Middle frontal gyrus (tissue), 1 donor: ENCODE results near the gene TRPV4.
"Not testable (repeated sequence)": the region's sequence is repeated elsewhere in the genome, so short reads cannot be mapped to it uniquely, and the experiment has no call there.

Experiments
- DNase-seq: peaks from one replicate; pipeline ENCODE4 v3.0.0-alpha.2; 2015; ENCODE audit warnings: low spot score; ENCODE audit errors: extremely low spot score

TRPV4 gene

DNA sequence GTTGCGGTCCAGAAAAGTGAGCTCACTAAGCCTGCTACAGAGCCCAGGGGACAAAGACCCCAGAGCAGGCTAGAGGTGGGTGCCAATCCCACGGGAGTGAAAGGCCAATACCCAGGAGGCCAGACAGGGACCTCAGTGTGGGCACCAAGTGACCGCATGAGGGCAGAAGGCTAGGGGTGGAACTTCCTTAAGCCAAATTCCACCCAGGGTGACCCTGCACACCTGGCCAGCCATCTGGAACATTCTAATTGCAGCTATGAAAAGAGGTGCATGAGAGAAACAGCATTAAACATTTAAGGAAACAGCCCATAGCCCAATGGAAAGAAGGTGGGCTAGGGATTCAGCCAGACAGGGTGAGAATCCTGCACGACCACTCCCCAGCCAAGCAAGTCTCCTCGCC is 27.8 kb upstream of the TRPV4 start:
- DNase-seq, result no peak

DNA sequence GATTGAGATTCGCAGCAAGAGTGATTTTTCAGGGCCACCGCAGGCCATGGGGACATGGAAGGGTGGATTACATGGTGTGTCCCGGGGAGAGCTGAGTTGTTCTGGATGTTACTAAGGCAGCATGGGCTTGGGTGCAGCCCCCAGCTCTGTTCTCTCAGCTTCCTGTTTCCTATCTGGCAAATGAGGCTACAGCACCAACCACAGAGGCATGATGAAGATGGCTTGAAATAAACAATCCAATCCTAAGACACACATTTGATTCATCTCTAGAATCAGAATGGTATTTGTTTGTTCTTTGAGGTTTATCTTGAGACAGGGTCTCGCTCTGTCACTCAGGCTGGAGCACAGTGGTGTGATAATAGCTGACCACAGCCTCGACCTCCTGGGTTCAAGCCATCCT is 25.6 kb upstream of the TRPV4 start:
- no peak for DNase-seq

DNA sequence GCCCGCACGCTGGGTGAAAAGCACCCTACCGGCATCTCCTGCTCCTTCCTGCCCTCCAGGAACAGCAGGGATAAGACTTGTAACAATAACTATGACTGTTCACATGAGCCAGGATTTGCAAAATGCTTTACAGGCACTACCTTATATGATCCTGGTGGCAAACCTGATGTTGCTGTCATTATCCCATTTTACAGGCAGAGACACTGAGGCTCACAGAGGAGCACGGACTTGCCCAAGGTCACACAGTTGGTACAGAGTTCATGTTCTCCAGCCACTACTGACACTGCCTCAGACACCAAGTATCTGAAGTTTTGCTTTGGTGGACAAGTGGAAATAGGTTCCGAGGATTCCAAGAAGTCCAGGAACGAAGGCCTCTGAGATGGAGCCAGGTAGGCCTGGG is 24.5 kb upstream of the TRPV4 start:
- no peak for DNase-seq

DNA sequence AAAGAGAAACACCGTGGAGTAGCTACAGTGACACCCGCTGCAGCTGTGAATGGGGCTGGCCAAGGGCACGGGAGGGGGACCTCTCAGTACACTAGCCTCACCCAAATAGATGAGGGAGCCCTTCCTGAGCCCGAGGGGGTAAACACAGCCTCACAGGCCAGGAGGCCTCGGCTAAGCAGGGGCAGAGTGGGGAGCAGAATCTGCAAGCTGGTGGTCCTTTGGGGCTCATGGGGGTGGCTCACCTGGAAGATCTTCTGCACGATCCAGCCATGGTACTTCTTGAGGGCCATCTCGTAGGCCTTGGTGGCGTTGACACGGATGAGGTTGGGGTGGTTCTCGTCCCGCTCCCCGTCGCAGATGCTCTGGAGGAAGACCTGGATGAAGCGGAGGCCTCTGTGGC is 22.2 kb upstream of the TRPV4 start:
- DNase-seq, result no peak

DNA sequence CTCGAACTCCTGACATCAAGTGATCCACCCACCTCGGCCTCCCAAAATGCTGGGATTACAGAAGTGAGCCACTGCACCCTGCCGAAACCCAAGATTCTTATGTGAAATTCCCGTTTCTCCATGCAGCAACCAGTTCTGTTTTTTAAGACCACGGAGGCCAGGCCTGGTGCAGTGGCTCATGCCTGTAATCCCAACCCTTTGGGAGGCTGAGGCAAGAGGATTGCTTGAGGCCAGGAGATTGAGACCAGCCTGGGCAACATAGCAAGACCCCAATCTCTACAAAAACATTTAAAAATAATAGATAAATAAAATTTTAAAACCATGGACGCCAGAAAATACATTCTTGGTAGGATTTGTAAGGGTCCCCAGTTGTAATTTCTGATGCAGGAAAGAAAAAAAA is 17.3 kb upstream of the TRPV4 start:
- DNase-seq, result not testable (repeated sequence)

DNA sequence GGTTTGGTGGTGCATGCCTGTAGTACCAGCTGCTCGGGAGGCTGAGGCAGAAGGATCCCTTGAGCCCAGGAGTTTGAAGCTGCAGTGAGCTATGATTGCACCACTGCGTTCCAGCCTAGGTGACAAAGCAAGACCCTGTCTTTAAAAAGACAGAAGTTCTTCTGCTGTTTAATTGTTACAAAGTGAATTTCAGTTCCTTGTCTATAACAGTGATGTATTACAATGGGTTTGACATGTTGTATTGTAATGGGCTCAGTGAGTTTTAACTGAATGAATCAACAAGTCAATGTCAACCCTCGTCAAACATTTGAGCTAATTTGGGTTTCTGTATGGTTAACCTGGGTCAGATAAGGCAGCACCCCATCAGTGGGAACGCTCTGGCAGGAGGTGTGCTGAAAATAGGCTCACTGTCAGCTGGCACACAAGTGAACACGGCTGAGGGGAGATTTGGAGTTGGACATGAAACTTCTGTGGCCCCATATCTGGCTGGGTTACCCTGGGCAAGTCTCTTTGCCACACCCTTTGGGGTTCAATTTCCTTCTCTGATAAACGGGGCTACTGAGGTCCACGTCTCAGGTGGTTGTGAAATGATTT is 14.0 kb upstream of the TRPV4 start:
- DNase-seq, result no peak

DNA sequence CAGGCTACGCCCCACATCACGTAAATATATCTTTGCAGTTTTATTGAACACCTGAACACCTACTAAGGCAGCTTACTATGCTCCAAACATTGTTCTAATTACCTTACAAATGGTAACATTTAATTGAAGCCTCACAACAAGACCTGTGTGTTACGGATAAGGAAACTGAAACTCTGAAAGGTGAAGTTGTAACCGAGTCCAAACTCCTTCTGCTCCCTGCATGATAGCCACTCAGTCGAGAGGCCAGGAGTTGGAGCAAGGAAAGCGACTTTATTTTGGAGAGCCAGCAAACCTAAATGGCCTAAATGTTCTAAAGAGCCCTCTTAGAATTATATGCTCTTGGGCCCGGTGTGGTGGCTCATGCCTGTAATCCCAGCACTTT is 12.6 kb upstream of the TRPV4 start:
- DNase-seq, result no peak

DNA sequence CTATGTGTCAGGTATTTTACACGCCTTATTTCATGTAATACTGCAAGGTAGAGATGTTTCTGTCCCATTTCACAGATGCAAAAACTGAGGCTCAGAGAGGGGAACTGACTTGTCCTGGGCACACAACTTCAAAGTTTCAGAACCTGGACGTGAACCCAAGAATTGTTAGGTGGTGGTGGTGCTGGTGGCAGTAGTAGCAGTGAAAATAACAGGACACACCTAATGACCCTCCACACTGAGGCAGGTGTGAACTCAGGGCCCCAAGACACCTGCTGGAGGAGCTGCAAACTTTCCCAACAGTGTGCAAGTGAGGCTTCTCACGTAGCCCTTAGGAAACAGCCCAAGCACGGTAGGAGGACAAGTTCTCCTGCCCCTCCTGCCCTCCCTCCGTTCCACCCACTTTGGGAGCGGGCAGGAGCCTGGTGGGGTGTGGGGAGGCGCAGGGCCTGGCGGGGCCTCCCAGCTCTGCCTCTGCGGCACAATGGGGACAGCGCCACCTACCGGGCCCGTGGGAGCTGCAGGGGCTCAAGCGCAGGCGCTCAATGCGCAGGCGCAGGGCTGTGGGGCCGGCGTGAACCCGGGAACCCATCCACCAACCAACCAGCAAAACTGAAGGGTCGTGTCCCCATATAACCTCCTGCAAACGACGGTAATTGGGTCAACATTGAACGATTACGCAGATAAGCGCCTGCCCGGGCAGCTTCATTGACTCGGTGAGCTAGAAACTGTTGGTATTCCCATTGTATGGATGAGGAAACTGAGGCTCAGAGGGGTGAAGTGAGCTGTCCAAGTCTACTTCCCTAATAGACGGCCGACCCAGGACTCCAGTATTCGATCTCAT is 12.0 kb upstream of the TRPV4 start:
- DNase-seq, result peak; percentile 42

DNA sequence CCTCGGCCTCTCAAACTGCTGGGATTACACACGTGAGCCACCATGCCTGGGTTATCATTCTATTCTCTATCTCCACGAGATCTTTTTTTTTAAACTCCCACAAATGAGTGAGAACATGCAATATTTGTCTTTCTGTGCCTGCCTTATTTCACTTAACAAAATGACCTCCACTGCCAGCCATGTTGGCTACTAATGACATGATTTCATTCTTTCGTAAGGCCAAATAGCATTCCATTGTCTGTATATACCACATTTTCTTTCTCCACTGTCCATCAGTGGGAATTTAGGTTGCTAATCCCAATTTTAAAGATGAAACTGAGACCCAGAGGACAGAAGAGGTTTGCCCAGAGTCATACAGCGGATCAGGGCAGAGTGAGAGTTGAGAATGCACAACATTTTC is 10.9 kb upstream of the TRPV4 start:
- no peak for DNase-seq

DNA sequence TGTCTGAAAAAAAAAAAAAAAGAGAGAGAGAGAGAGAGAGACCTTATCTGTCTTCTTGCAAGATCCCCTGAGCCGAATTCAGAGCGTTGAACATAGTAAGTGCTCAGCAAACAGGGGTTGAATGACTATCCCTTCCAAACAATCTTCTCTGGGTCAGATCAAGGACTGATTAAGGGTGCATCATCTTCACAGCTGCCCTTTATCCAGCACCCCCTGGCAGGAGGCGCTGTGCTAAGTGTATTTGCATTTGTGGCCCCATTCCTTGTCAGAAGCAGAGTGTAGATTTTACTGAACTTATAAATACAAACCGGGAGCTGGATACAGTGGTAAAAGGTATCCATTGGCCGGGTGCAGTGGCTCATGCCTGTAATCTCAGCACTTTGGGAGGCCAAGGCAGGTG is 8.8 kb upstream of the TRPV4 start:
- DNase-seq, result no peak

DNA sequence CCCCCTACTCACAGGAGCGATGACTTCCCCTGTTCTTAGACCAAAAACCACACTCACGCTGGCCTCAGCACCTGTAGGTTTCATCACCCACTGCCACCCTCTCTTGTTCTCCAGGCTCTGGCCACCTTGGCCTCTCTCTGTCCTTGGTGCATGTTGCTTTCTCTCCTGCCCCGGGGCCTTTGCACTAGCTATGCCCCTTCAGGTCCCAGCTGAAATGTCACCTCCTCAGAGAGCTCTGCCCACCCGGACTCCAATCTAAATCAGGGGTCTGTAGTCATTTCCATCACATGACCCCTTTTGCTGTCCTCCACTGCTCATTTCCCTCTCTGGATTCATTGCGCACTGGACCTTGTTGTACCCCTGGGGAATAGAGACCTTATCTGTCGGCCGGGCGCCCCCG is 8.2 kb upstream of the TRPV4 start:
- no peak for DNase-seq

DNA sequence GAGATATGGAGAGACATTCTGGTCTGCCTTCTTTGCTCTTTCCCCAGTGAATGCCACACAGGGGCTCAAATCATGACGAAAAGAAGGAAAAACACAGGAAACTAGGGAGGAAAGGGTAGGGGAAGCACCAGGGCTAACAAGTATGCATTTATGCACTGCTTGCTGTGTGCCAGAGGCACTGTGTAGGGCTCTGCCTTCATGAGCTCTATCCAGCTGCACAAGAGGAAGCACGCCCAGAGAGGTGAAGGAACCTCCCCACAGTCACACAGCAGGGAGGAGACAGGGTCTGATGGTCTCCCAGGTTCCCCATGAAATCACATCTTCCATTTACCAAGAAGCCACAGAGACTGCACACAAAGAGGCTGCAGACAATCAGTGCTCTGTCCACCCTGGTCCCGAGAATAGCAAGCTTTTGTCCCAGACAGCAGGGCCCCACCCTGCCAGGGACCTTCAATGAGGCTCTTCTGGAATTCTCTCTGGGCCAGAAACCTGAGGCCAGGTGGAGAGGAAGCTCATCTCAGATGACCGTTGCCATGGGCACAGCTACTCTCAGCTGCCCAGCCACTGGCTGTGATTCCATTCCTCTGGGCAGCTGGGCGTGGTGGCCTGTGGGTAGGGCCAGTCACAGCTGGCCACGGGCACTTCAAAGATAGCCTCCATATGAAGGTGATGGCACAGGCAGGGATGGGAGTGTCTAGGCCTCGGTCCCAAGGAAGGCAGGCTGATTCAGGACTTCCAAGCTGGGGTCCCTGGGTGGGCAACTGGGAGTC is 7.3 kb upstream of the TRPV4 start:
- DNase-seq, result no peak

DNA sequence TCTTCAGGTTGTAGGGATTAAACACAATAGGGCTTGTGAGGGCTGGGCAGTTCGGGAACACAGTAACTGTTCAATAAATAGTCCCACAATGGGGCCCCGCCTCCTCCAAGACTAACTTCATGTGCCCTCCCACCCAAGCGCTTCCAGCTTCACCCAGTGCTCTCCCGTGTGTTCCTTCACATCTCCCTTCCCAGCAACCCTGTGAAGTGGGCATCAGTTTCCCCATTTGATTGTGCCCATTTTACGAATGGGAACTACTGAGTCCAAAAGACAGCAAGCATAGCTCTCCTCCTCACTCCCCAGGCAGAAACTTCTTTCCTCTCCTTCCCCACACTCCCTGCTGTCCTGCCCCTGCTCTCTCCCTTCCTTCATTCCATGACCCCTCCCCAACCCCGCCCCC is 6.2 kb upstream of the TRPV4 start:
- no peak for DNase-seq

DNA sequence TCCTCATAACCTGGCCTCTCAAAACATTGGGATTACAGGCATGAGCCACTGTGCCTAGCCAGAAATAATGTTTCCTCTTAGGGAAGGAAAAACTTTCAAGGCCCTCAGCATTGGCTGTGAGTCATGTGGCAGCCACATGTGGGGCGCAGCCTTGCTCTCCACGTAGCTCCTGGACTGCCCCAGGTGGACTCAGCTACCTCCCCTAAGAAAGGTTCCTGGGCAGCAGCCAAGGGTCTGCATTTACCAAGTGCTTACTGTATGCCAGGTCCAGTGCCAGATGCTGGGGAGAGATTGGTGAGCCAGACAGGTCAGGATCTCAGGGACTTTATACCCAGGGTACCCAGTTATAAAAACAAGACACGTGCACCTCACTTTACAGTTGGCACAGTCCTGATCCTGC is 3.7 kb upstream of the TRPV4 start:
- no peak for DNase-seq

DNA sequence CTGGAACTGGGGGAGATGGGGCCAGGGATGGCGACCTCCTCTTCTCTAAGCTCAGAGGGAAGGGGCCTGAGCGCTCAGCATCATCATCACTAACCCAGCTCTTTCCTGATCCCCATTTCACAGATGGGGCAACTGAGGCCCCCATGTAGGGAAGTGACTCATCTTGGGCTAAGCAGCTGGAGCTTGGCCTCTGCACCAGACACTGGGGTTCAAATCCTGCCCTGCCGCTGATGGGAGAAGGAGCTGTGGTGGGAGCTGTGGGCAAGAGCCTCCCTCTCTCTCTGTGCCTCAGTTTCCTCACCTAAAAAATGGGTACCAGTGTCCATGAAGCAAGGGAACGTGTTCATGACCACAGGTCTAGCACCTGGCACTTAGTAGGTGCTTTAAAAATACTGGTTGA is 2.6 kb upstream of the TRPV4 start:
- no peak for DNase-seq

DNA sequence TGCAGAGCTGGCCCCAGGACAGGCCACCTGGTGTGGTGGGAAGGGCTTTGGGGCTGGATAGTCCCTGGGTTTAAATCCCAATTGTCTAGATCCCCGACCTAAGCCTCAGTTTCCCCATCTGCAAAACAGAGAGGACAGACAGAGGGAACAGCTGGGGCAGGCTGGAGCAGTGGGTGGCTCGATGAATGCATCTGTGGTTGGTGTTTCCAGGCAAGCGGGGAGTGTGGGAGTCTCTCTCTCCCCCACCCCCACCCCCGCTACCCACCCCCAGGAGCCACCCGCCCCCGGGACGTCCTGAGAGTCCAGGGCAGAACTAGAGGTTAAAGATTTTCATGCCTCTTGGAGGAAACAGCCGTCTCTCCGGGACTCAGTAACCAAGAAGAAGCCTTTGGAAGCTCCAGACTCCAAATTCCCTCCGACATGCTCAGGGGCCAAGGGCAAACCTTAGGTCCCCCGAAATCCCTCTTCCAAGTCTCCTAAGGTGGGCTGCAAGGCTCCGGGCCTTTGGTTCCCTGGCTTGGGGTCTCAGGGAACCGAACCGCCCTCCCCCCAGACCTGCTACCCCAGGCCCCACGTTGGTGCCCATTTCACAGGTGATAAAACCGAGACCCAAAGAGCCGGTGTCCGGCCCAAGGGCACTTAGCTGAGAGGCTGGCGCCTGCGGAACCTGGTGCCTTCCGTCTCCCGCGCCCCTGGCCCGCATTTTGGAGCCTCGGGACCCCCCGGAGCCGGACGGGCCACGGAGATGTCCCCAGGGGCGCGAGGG is 474 bp downstream of the TRPV4 start:
- DNase-seq, result no peak

DNA sequence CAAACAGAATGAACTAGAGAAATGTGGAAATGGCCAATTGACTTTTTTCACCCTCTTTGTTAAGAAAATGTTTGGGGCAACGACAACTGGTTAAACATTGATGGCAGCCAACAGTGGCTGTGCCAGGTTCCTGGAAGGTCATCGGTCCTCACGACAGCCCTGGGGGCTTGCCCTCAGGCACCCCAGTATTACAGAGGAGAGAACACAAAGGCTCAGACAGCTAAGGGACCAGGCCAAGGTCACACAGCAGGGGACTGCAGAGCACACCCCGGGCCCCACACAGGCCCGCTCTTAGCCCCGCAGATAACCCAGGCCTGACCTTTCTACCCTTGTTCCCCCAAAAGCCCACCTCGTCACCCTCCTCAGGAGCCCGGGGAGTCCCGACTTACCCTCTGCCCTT is 1.3 kb downstream of the TRPV4 start:
- DNase-seq, result no peak

DNA sequence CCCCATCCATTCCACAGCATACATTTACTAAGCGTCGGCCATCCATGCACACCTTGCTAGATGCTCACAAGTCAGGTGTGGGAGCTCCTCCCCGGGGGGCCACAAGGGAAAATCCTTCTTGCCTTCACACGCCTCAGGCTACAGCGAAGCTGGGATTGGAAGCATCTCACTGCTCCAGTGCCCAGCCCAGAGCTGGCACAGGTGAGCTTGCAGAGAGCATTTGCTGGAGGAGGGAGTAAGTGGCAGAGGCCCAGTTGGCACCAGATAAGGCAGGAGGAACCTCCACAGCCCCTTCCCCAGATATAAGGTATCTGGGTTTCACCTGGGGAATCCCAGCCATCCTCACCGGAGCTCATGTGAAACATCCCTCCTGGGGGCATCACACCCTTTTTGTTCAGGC is 1.8 kb downstream of the TRPV4 start:
- no peak for DNase-seq

DNA sequence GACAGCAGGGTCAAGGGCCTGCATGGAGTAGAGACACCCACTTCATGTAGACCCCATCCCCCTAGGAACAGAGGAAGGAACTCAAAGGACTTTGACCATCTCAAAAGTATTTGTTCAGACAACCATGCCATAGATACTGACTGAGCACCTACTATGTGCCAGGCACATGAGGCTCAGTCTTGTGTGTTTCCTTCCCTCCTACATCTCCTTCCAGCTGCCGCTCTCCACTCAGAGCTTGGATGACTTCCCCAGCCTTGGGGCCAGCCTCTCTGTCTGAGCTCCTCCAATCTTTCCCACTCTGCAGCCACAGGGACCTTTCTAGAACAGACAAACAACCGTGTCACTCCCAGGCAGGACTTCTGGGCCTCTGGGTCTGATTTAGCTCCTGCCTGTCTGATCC is 2.5 kb downstream of the TRPV4 start:
- no peak for DNase-seq

DNA sequence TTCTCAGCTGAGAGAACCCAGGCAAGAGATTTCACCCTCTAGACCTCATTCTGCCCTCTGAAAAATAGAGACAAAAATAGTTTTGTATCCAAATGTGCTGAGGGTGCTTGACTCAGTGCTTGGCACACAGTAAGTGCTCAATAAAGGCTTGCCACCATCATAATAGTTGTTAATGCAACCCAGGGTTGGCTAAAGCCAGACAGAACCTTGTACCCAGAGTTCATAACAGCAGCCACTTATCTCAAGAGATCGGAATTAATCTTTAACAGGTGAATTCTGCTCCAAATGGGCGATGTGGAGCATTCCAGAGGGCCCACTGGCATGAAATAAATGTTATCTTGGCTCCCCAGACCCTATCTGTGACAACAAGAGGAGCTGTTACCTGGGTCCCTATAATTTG is 2.9 kb downstream of the TRPV4 start:
- DNase-seq, result no peak

DNA sequence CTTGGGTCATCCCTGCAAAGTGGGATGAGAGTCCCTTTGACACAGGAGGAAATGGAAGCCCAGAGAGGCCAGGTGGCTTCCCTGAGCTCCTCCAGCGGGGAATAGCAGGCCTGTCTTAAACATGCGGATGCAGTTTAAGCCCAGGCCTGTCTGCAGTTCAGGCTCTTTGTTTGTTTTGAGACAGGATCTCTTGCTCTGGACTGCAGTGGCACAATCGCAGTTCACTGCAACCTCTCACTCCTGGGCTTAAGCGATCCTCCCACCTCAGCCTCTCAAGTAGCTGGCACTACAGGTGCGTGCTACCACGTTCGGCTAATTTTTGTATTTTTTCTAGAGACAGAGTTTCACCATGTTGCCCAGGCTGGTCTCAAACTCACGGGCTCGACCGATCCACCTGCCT is 3.5 kb downstream of the TRPV4 start:
- no peak for DNase-seq
